ELF-1 (cell line): ENCODE data around the gene KICS2.

Experiments used
- DNase-seq: peaks from one replicate; pipeline ENCODE4 v3.0.0-alpha.2; 2016; ENCODE audit warnings: low read depth, low spot score

The KICS2 gene

DNA sequence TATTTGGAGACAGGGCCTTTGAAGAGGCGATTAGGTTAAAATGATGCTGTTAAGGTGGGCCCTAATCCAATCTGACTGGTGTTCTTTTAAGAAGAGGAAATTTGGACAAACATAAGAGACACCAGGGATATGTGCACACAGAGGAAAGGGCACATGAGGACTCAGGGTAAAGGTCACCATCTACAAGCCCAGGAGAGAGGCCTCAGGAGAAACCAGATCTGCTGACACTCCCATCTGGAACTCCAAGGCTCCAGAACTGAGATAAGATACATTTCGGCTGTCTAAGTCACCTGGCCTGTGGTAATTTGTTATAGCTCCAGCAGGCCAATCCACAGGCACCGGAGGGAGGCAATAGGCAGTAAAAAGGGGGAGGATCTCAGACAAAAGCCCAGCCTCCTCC, 48.6 kb downstream of the KICS2 start:
- DNase-seq = peak; percentile 32
